HepG2 (cell line): ENCODE data around the gene P4HB. TPM values are rescaled to one million over a fixed set of nuclear protein-coding genes. Genes with fewer than 3 reads are reported as not detected.

Experiments
- ATAC-seq: fragments of 200-7000 bp; cut with Tn5 transposase; 3 replicates; pipeline ENCODE4 v1.9.1; 2020; ENCODE audit warnings: mild to moderate bottlenecking, moderate library complexity
- BruUV-seq: library from RNA; stranded (reverse); fragments of 400-500 nt; replicated peaks from 2 replicates; lab custom pipeline; 2021; lab: Mats Ljungman, UMichigan
- CTCF ChIA-PET: fragments of 300-600 bp; formaldehyde crosslinking; extraction: SDS; loops from one replicate; lab custom pipeline; 2021; ENCODE audit warnings: low total read pairs, inconsistent platforms, low intra/inter-chr PET ratio; lab: Yijun Ruan, JAX
- POLR2A ChIA-PET: fragments of 350-600 bp; sonication (Branson Sonifier 250); formaldehyde crosslinking; loops from one replicate; lab custom pipeline; 2020; ENCODE audit warnings: antibody characterized with exemption, inconsistent platforms; lab: Yijun Ruan, JAX
- DNase-seq: peaks from one replicate; pipeline ENCODE4 v3.0.0-alpha.2; 2015; ENCODE audit warnings: low spot score
- FAIRE-seq: peaks from 3 replicates; lab custom pipeline; 2011; peaks lifted over from hg19 to GRCh38; lab: Jason Lieb, UNC
- H2AFZ ChIP-seq: one replicate; pipeline ENCODE4 v1.6.1; 2011; ENCODE audit warnings: low read length, inconsistent platforms
- H3K27ac ChIP-seq: fragments of 300-600 bp; 3 replicates; pipeline ENCODE4 v1.8.0; 2011; ENCODE audit warnings: mixed run types, mild to moderate bottlenecking, mixed read lengths, low read length, inconsistent platforms; ENCODE audit not compliant: insufficient read depth; ENCODE audit errors: extremely low read length
- H3K27me3 ChIP-seq, 2 experiments: fragments of 200-600 bp in 1 of 2; 2 replicates in 1 of 2; 3 replicates in 1 of 2; pipeline versions ENCODE4 v1.6.0 to v1.8.0; 2011; ENCODE audit warnings: low read length in 2 of 2, mild to moderate bottlenecking in 2 of 2, moderate library complexity in 2 of 2, inconsistent platforms in 1 of 2; ENCODE audit not compliant: insufficient read depth in 2 of 2, control insufficient read depth in 1 of 2
- H3K36me3 ChIP-seq, 2 experiments: fragments of 200-600 bp in 1 of 2; replicated peaks in 1 of 2; 2 replicates in 1 of 2; 3 replicates in 1 of 2; pipeline versions ENCODE4 v1.5.1 to v1.8.0; 2011; ENCODE audit warnings: low read length in 2 of 2, inconsistent platforms in 1 of 2; ENCODE audit not compliant: insufficient read depth in 2 of 2, control insufficient read depth in 1 of 2
- H3K4me1 ChIP-seq: 2 replicates; pipeline ENCODE4 v1.5.1; 2012; ENCODE audit warnings: low read length, inconsistent platforms; ENCODE audit not compliant: insufficient read depth
- H3K4me2 ChIP-seq: 2 replicates; pipeline ENCODE4 v1.6.0; 2011; ENCODE audit warnings: low read depth, low read length, inconsistent platforms
- H3K4me3 ChIP-seq, 3 experiments: fragments of 200-600 bp in 1 of 3; sonication (generic), shearing (Covaris generic) in 1 of 3; replicated peaks in 1 of 3; 2 replicates each; pipeline ENCODE4 v1.5.1; 2011 to 2016; ENCODE audit warnings: low read length in 3 of 3, inconsistent platforms in 2 of 3, low read depth in 2 of 3, mild to moderate bottlenecking in 2 of 3, control low read depth in 1 of 3, mixed read lengths in 1 of 3; ENCODE audit not compliant: insufficient read depth in 1 of 3
- H3K79me2 ChIP-seq: one replicate; pipeline ENCODE4 v1.6.1; 2011; ENCODE audit warnings: low read length, inconsistent platforms; ENCODE audit not compliant: insufficient read depth
- H3K9ac ChIP-seq: 2 replicates; pipeline ENCODE4 v1.6.0; 2011; ENCODE audit warnings: mild to moderate bottlenecking, low read depth, low read length, inconsistent platforms; ENCODE audit not compliant: insufficient read depth
- H3K9me3 ChIP-seq: 2 replicates; pipeline ENCODE4 v1.5.1; 2012; ENCODE audit warnings: mild to moderate bottlenecking, low read length
- H4K20me1 ChIP-seq: 2 replicates; pipeline ENCODE4 v1.6.0; 2011; ENCODE audit warnings: inconsistent platforms, mild to moderate bottlenecking, low read length, moderate library complexity; ENCODE audit not compliant: insufficient read depth
- ESRRA ChIP-seq: sonication (generic); formaldehyde crosslinking; IDR thresholded peaks from 2 replicates; pipeline ENCODE4 v1.5.1; 2020; ENCODE audit warnings: mild to moderate bottlenecking, low read depth, missing genetic modification reagents
- POLR2AphosphoS5 ChIP-seq: IDR thresholded peaks from 2 replicates; pipeline ENCODE4 v1.6.1; 2012; ENCODE audit warnings: low read depth, low read length
- RBFOX2 ChIP-seq: fragments of 200-400 bp; formaldehyde crosslinking; IDR thresholded peaks from 2 replicates; pipeline ENCODE4 v1.6.1; 2017; ENCODE audit warnings: low read depth, mild to moderate bottlenecking, low read length
- ZBTB38 ChIP-seq: sonication (generic); formaldehyde crosslinking; IDR thresholded peaks from 2 replicates; pipeline ENCODE4 v1.5.1; 2020; ENCODE audit warnings: mild to moderate bottlenecking, missing genetic modification reagents
- ZC3H13 ChIP-seq: sonication (generic); formaldehyde crosslinking; IDR thresholded peaks from 2 replicates; pipeline ENCODE4 v1.8.1; 2023; ENCODE audit warnings: mild to moderate bottlenecking, missing genetic modification reagents, moderate library complexity
- ZNF530 ChIP-seq: sonication (generic); formaldehyde crosslinking; IDR thresholded peaks from 2 replicates; pipeline ENCODE4 v1.5.0; 2020; ENCODE audit warnings: low read depth, mild to moderate bottlenecking, missing genetic modification reagents
- ZNF678 ChIP-seq: sonication (generic); formaldehyde crosslinking; IDR thresholded peaks from 2 replicates; pipeline ENCODE4 v1.4.0; 2020; ENCODE audit warnings: mild to moderate bottlenecking, missing genetic modification reagents
- WGBS: methylation state at CpG from one replicate; pipeline ENCODE4 v1.1.6; 2017; ENCODE audit warnings: low lambda C conversion rate; 5-methylcytosine and 5-hydroxymethylcytosine counted together
- in situ Hi-C: cut with HindIII; loops from 2 replicates; pipeline ENCODE4 v1.10.0; 2017; ENCODE audit warnings: low pct_unique_long_range_greater_than_20kb; ENCODE audit not compliant: extremely low pct_ligation_motif_present
- intact Hi-C: fragments of 100-400 bp; cut with micrococcal nuclease; formaldehyde crosslinking; loops from one replicate; pipeline ENCODE4 v1.10.0; 2022; ENCODE audit not compliant: unreplicated experiment
- polyA plus RNA-seq, 8 experiments: library from polyadenylated mRNA; depleted of rRNA in 3 of 8; stranded (reverse) in 7 of 8; unstranded in 1 of 8; fragments of >200 nt; fragmentation: Illumina TruSeq in 4 of 8; extraction: Trizol in 4 of 8; gene quantifications; 2 replicates each; pipeline versions ENCODE4 v1.2.1 to v1.2.3, GENCODE V29; 2011 to 2016; ENCODE audit warnings: low read depth in 4 of 8, missing spikeins in 1 of 8, mixed read lengths in 1 of 8; ENCODE audit not compliant: insufficient read depth in 1 of 8
- total RNA-seq, 5 experiments: library from RNA; depleted of rRNA; stranded (reverse); fragments of >200 nt; fragmentation: Illumina TruSeq; extraction: Trizol; gene quantifications; 2 replicates each; pipeline ENCODE4 v1.2.3, GENCODE V29; 2016; ENCODE audit warnings: low read depth in 1 of 5
- TF ChIP-seq, protein P1 (sequence below): sonication (generic); formaldehyde crosslinking; IDR thresholded peaks from 2 replicates; pipeline ENCODE4 v1.4.0; 2020; ENCODE audit warnings: mild to moderate bottlenecking, missing genetic modification reagents
- TF ChIP-seq, protein P2 (sequence below): sonication (generic); formaldehyde crosslinking; IDR thresholded peaks from 2 replicates; pipeline ENCODE4 v1.5.0; 2020; ENCODE audit warnings: missing genetic modification reagents
- TF ChIP-seq, protein P3 (sequence below): IDR thresholded peaks from 2 replicates; pipeline ENCODE4 v1.6.1; 2016; ENCODE audit warnings: mild to moderate bottlenecking, missing biosample characterization, missing genetic modification reagents
- TF ChIP-seq, protein P4 (sequence below): sonication (generic); formaldehyde crosslinking; IDR thresholded peaks from 2 replicates; pipeline ENCODE4 v1.9.0; 2022; ENCODE audit warnings: missing genetic modification reagents, mild to moderate bottlenecking, borderline replicate concordance

The P4HB gene
- total and polyA plus RNA-seq, 2 of the 13 experiments (the other 11 are each of a cell fraction or from before 2014, with no cell fraction given): 185 to 782 TPM

DNA sequence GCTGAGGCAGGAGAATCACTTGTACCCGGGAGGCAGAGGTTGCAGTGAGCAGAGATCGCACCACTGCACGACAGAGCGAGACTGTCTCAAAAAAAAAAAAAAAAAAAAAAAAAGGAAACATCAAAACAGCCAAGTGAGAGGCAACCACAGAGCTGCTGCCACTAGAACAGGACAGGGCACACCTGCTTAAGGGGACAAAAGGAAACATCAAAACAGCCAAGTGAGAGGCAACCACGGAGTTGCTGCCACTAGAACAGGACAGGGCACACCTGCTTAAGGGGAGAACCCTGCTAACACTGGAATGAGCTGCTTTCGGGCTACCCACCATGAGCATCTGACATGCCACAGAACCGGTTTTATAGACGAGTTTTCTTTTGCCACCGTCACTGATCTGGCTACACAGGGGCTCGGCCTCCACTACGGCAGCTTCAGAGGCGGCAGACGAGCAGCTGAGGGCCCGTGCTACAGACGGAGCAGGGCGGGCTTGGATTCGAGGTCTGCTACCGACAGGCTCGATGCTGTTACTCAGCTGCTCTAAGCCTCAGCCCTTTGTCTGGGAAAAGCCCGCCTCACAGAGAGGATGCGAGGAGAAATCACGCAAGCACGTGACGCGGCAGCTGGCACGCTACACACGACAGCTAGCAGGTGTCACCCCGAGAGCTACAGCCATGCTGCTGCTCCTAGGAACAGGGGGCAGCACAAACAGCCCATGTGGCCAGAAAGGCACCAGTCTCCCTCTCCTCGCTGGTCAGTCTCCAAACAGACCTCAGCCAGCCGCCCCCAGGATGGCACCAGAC lies 2.0 kb downstream of the P4HB start:
- POLR2A ChIA-PET: interaction anchor here (0.7 to 2.7 kb wide), 6 partner anchors 8 to 36 kb away, joined by 3 to 27 read pairs (median 6); partner anchors contain the start of genes MCRIP1 and PPP1R27
- Histone ChIP-seq H3K9me3 (no peaks in the 10 kb centered on the region), H3K27ac (no peak overlapping the region), H3K27me3 (no peaks in the 10 kb centered on the region; a peak in 1 of 5 replicates), H3K9ac (peak overlapping the region; percentile 97), H3K36me3 (peaks cover 33 to 58% of the 10 kb centered on the region in 2 experiments), H2AFZ (no peak overlapping the region), H3K4me2 (peak overlapping the region; percentile 99), H3K4me3 (peak overlapping the region; percentile 80 to 98 (median 90)), H3K4me1 (peaks cover 74% of the 10 kb centered on the region), H3K79me2 (peaks cover 84% of the 10 kb centered on the region), H4K20me1 (peaks cover 32% of the 10 kb centered on the region)
- ATAC-seq (no peak), FAIRE-seq (no peak), DNase-seq (no peak)
- CTCF ChIA-PET: no interaction called here
- in situ Hi-C loops (no loop called here), intact Hi-C loops (no loop called here)
- 79% methylated on average over 29 of the region's 30 CpGs for WGBS
- BruUV-seq: no TSS peak
- TF ChIP-seq, protein P1, sequence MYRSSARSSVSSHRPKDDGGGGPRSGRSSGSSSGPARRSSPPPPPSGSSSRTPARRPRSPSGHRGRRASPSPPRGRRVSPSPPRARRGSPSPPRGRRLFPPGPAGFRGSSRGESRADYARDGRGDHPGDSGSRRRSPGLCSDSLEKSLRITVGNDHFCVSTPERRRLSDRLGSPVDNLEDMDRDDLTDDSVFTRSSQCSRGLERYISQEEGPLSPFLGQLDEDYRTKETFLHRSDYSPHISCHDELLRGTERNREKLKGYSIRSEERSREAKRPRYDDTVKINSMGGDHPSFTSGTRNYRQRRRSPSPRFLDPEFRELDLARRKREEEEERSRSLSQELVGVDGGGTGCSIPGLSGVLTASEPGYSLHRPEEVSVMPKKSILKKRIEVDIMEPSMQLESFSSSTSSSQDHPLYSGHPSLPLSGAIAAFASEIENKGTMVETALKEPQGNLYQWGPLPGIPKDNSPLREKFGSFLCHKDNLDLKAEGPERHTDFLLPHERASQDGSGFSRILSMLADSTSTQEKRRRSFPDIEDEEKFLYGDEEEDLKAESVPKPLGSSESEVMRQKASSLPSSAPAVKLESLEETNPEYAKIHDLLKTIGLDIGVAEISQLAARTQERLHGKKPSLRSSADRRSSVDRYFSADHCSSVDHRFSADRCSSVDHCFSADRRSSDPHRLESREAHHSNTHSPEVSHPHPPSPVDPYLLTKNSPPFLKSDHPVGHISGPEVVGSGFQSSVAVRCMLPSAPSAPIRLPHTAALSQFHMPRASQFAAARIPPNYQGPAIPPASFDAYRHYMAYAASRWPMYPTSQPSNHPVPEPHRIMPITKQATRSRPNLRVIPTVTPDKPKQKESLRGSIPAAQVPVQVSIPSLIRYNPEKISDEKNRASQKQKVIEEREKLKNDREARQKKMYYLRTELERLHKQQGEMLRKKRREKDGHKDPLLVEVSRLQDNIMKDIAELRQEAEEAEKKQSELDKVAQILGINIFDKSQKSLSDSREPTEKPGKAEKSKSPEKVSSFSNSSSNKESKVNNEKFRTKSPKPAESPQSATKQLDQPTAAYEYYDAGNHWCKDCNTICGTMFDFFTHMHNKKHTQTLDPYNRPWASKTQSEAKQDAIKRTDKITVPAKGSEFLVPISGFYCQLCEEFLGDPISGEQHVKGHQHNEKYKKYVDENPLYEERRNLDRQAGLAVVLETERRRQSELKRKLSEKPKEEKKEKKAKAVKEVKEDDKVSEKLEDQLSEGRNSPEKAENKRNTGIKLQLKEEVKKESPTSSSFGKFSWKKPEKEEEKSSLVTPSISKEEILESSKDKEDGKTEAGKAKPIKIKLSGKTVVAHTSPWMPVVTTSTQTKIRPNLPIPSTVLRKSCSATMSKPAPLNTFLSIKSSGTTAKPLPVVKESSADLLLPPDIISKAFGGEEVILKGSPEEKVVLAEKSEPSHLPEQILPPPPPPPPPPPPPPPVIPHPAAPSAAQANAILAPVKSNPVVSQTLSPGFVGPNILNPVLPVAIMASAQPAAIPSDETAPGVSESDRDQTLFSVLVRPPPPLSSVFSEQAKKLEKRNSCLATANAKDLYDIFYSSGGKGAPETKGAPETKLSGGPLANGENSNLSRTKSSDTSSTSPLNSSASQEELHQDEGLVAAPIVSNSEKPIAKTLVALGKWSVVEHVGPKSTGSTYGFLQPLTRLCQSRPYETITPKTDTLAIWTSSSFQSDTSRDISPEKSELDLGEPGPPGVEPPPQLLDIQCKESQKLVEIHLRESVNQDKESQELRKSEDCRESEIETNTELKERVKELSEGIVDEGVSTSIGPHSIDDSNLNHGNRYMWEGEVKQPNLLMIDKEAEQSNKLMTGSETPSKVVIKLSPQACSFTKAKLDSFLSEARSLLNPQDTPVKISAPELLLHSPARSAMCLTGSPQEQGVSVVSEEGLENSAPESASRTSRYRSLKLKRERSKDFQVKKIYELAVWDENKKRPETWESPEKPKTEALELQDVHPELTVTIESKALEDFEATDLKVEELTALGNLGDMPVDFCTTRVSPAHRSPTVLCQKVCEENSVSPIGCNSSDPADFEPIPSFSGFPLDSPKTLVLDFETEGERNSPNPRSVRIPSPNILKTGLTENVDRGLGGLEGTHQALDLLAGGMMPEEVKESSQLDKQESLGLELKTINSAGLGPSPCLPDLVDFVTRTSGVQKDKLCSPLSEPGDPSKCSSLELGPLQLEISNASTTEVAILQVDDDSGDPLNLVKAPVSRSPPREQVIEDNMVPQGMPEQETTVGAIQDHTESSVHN (CRISPR knock-in tag): peak; percentile 49; the same call in 1 of the 2 replicates
- TF ChIP-seq ZBTB38 (CRISPR knock-in tag): peak; percentile 71; the same call in 1 of the 2 replicates
- no peak for TF ChIP-seq ESRRA (CRISPR knock-in tag)
- TF ChIP-seq, protein P2, sequence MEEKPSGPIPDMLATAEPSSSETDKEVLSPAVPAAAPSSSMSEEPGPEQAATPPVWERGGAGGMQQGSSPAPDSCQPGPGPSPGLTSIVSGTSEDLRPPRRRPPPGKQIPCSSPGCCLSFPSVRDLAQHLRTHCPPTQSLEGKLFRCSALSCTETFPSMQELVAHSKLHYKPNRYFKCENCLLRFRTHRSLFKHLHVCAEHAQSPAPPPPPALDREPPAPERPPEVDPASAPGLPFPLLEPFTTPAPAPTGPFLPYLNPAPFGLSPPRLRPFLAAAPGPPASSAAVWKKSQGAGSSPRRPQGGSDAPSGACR (CRISPR knock-in tag): 0 out of 2 replicates have a peak, but pooled peaks have one; percentile 26
- 0 out of 2 replicates have a peak, but pooled peaks have one; percentile 31 for TF ChIP-seq ZNF530 (CRISPR knock-in tag)
- peak; percentile 60; the same call in 1 of the 2 replicates for TF ChIP-seq RBFOX2
- TF ChIP-seq, protein P3, sequence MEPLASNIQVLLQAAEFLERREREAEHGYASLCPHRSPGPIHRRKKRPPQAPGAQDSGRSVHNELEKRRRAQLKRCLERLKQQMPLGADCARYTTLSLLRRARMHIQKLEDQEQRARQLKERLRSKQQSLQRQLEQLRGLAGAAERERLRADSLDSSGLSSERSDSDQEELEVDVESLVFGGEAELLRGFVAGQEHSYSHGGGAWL (CRISPR knock-in tag): peak; percentile 16; the same call in 1 of the 2 replicates
- TF ChIP-seq POLR2AphosphoS5: peak; percentile 8; the same call in 1 of the 2 replicates
- TF ChIP-seq ZNF678: peak; percentile 16; the same call in 1 of the 2 replicates
- TF ChIP-seq ZC3H13 (CRISPR knock-in tag): peak; percentile 77
- TF ChIP-seq, protein P4, sequence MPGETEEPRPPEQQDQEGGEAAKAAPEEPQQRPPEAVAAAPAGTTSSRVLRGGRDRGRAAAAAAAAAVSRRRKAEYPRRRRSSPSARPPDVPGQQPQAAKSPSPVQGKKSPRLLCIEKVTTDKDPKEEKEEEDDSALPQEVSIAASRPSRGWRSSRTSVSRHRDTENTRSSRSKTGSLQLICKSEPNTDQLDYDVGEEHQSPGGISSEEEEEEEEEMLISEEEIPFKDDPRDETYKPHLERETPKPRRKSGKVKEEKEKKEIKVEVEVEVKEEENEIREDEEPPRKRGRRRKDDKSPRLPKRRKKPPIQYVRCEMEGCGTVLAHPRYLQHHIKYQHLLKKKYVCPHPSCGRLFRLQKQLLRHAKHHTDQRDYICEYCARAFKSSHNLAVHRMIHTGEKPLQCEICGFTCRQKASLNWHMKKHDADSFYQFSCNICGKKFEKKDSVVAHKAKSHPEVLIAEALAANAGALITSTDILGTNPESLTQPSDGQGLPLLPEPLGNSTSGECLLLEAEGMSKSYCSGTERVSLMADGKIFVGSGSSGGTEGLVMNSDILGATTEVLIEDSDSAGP (CRISPR knock-in tag): 0 out of 2 replicates have a peak, but pooled peaks have one; percentile 21
